IMR-90 (cell line): ENCODE data around the gene C19orf53.

Experiments used
- BHLHE40 ChIP-seq: fragments of 150-350 bp; IDR thresholded peaks from 2 replicates; pipeline ENCODE4 v1.6.1; 2016; ENCODE audit warnings: mild to moderate bottlenecking, low read depth, low read length
- CTCF ChIP-seq: conservative IDR thresholded peaks from 2 replicates; pipeline ENCODE4 v1.5.1; 2012; ENCODE audit warnings: mild to moderate bottlenecking, low read depth, low read length, improper control_type of control experiment
- MXI1 ChIP-seq: IDR thresholded peaks from 2 replicates; pipeline ENCODE4 v1.6.1; 2012; ENCODE audit warnings: low read depth, mild to moderate bottlenecking, low read length, moderate library complexity, borderline replicate concordance
- NFE2L2 ChIP-seq: fragments of 150-350 bp; IDR thresholded peaks from 2 replicates; pipeline ENCODE4 v1.6.1; 2016; ENCODE audit warnings: low read depth, mild to moderate bottlenecking, low read length
- POLR2A ChIP-seq: IDR thresholded peaks from 2 replicates; pipeline ENCODE4 v1.6.1; 2012; ENCODE audit warnings: mild to moderate bottlenecking, low read depth, low read length
- RAD21 ChIP-seq: IDR thresholded peaks from 2 replicates; pipeline ENCODE4 v1.6.1; 2012; ENCODE audit warnings: low read length, improper control_type of control experiment
- RFX5 ChIP-seq: IDR thresholded peaks from 2 replicates; pipeline ENCODE4 v1.8.0; 2012; ENCODE audit warnings: low read depth, mild to moderate bottlenecking, low read length, moderate library complexity

GRCh38 chr19:13807421-13808021, 33.3 kb downstream of the C19orf53 start:
- no peak for TF ChIP-seq RAD21
- no peak for TF ChIP-seq NFE2L2
- no peak for TF ChIP-seq MXI1
- no peak for TF ChIP-seq POLR2A
- TF ChIP-seq CTCF, result no peak
- no peak for TF ChIP-seq BHLHE40
- no peak for TF ChIP-seq RFX5
